OCI-LY7 (cell line): ENCODE data around the gene CAPRIN1.

Source experiments
- CTCF ChIP-seq: fragments of 200-600 bp; sonication (generic); conservative IDR thresholded peaks from 2 replicates; pipeline ENCODE4 v1.5.1; 2014; ENCODE audit warnings: mild to moderate bottlenecking, antibody characterized with exemption, low read length, moderate library complexity, mixed read lengths
- EZH2phosphoT487 ChIP-seq: fragments of 200-600 bp; sonication (generic); IDR thresholded peaks from 2 replicates; pipeline ENCODE4 v1.6.1; 2018; ENCODE audit warnings: low read depth, borderline replicate concordance, mild to moderate bottlenecking, mixed run types, antibody characterized with exemption, low read length, moderate library complexity, mixed read lengths

GRCh38 chr11:34140149-34140548 is 88.6 kb downstream of the CAPRIN1 start:
- TF ChIP-seq CTCF = no peak
- TF ChIP-seq EZH2phosphoT487 = no peak
